IMR-90 (cell line): ENCODE results near the gene SMIM41. TPM values are rescaled to one million over a fixed set of nuclear protein-coding genes. Genes with fewer than 3 reads are reported as not detected.

Experiments used
- ATAC-seq: fragments of 200-7000 bp; cut with Tn5 transposase; 2 replicates; pipeline ENCODE4 v1.9.1; 2020; ENCODE audit warnings: low read depth, mild to moderate bottlenecking, moderate library complexity
- BruUV-seq: library from RNA; stranded (reverse); fragments of 400-500 nt; replicated peaks from 2 replicates; lab custom pipeline; 2021; lab: Mats Ljungman, UMichigan
- CTCF ChIA-PET: fragments of 300-600 bp; formaldehyde crosslinking; extraction: SDS; loops from one replicate; lab custom pipeline; 2021; ENCODE audit warnings: antibody characterized with exemption; lab: Yijun Ruan, JAX
- POLR2A ChIA-PET: fragments of 300-600 bp; sonication (Branson Sonifier 250); formaldehyde crosslinking; loops from one replicate; lab custom pipeline; 2022; ENCODE audit warnings: antibody characterized with exemption; ENCODE audit not compliant: unreplicated experiment; lab: Charles Lee
- DNase-seq: peaks from one replicate; pipeline ENCODE4 v3.0.0; 2013
- H2AFZ ChIP-seq: replicated peaks from 2 replicates; pipeline ENCODE3; 2013; ENCODE audit warnings: low read length, mild to moderate bottlenecking; ENCODE audit not compliant: poor library complexity
- H2AK5ac ChIP-seq: 2 replicates; pipeline ENCODE4 v1.6.1; 2013; ENCODE audit warnings: low read depth, low read length, inconsistent platforms
- H2AK9ac ChIP-seq: replicated peaks from 2 replicates; pipeline ENCODE3; 2013; ENCODE audit warnings: mild to moderate bottlenecking, low read depth, low read length, moderate library complexity; ENCODE audit not compliant: poor library complexity
- H2BK120ac ChIP-seq: 2 replicates; pipeline ENCODE4 v1.6.1; 2013; ENCODE audit warnings: low read depth, low read length, inconsistent platforms
- H2BK15ac ChIP-seq: 3 replicates; pipeline ENCODE4 v1.6.1; 2013; ENCODE audit warnings: low read depth, low read length, inconsistent platforms
- H2BK20ac ChIP-seq: 2 replicates; pipeline ENCODE4 v1.6.1; 2013; ENCODE audit warnings: low read depth, mild to moderate bottlenecking, inconsistent platforms, low read length, moderate library complexity
- H2BK5ac ChIP-seq: 2 replicates; pipeline ENCODE4 v1.6.1; 2013; ENCODE audit warnings: mild to moderate bottlenecking, low read depth, low read length, inconsistent platforms; ENCODE audit not compliant: poor library complexity, severe bottlenecking
- H3K14ac ChIP-seq: replicated peaks from 2 replicates; pipeline ENCODE4 v1.6.1; 2013; ENCODE audit warnings: low read depth, low read length, inconsistent platforms
- H3K18ac ChIP-seq: 2 replicates; pipeline ENCODE4 v1.6.1; 2013; ENCODE audit warnings: low read depth, low read length, control low read depth
- H3K23ac ChIP-seq: 2 replicates; pipeline ENCODE4 v1.6.1; 2013; ENCODE audit warnings: low read depth, low read length, inconsistent platforms
- H3K27ac ChIP-seq: 2 replicates; pipeline ENCODE4 v1.5.1; 2013; ENCODE audit warnings: mild to moderate bottlenecking, control low read depth, low read length; ENCODE audit not compliant: insufficient read depth
- H3K27me3 ChIP-seq: 2 replicates; pipeline ENCODE4 v1.6.1; 2013; ENCODE audit warnings: low read length; ENCODE audit not compliant: control insufficient read depth, insufficient read depth
- H3K36me3 ChIP-seq: 2 replicates; pipeline ENCODE4 v1.6.1; 2013; ENCODE audit warnings: low read length, mixed read lengths; ENCODE audit not compliant: control insufficient read depth, insufficient read depth
- H3K4ac ChIP-seq: 2 replicates; pipeline ENCODE4 v1.6.1; 2013; ENCODE audit warnings: low read depth, low read length, inconsistent platforms
- H3K4me1 ChIP-seq: 2 replicates; pipeline ENCODE4 v1.6.1; 2013; ENCODE audit warnings: low read length, mixed read lengths; ENCODE audit not compliant: control insufficient read depth, insufficient read depth
- H3K4me2 ChIP-seq: 2 replicates; pipeline ENCODE4 v1.6.1; 2013; ENCODE audit warnings: low read depth, mild to moderate bottlenecking, control low read depth, low read length, moderate library complexity
- H3K4me3 ChIP-seq: 2 replicates; pipeline ENCODE4 v1.5.1; 2013; ENCODE audit warnings: low read depth, mild to moderate bottlenecking, control low read depth, low read length, moderate library complexity; ENCODE audit not compliant: insufficient read depth
- H3K56ac ChIP-seq: 2 replicates; pipeline ENCODE4 v1.6.1; 2013; ENCODE audit warnings: low read length, inconsistent platforms; ENCODE audit not compliant: insufficient read depth; ENCODE audit errors: extremely low read depth
- H3K79me1 ChIP-seq, 2 experiments: 2 replicates each; pipeline ENCODE4 v1.6.1; 2013; ENCODE audit warnings: low read length in 2 of 2, inconsistent platforms in 1 of 2, low read depth in 1 of 2
- H3K9ac ChIP-seq: 2 replicates; pipeline ENCODE4 v1.6.1; 2013; ENCODE audit warnings: low read depth, low read length, control low read depth
- H3K9me1 ChIP-seq: 2 replicates; pipeline ENCODE4 v1.6.1; 2013; ENCODE audit warnings: low read length, inconsistent platforms; ENCODE audit not compliant: insufficient read depth
- H3K9me3 ChIP-seq: 2 replicates; pipeline ENCODE4 v1.6.1; 2013; ENCODE audit warnings: low read length; ENCODE audit not compliant: control insufficient read depth, insufficient read depth
- H4K20me1 ChIP-seq: 2 replicates; pipeline ENCODE4 v1.6.1; 2013; ENCODE audit warnings: low read length, inconsistent platforms; ENCODE audit not compliant: insufficient read depth
- H4K5ac ChIP-seq: 2 replicates; pipeline ENCODE4 v1.6.1; 2013; ENCODE audit warnings: mild to moderate bottlenecking, low read depth, low read length, control low read depth
- H4K8ac ChIP-seq, 2 experiments: 2 replicates each; pipeline ENCODE4 v1.6.1; 2013; ENCODE audit warnings: low read depth in 2 of 2, low read length in 2 of 2, control low read depth in 1 of 2, inconsistent platforms in 1 of 2
- H4K91ac ChIP-seq: 2 replicates; pipeline ENCODE4 v1.6.1; 2013; ENCODE audit warnings: low read depth, low read length, inconsistent platforms; ENCODE audit not compliant: insufficient read depth
- BHLHE40 ChIP-seq: fragments of 150-350 bp; IDR thresholded peaks from 2 replicates; pipeline ENCODE4 v1.6.1; 2016; ENCODE audit warnings: mild to moderate bottlenecking, low read depth, low read length
- CEBPB ChIP-seq: IDR thresholded peaks from 2 replicates; pipeline ENCODE4 v1.6.1; 2012; ENCODE audit warnings: low read depth, low read length, improper control_type of control experiment
- CHD1 ChIP-seq: IDR thresholded peaks from 2 replicates; pipeline ENCODE4 v1.6.1; 2012; ENCODE audit warnings: low read depth, low read length, improper control_type of control experiment
- FOS ChIP-seq: fragments of 150-350 bp; IDR thresholded peaks from 2 replicates; pipeline ENCODE4 v1.6.1; 2016; ENCODE audit warnings: low read depth, low read length
- MAFK ChIP-seq: IDR thresholded peaks from 2 replicates; pipeline ENCODE4 v1.6.1; 2012; ENCODE audit warnings: low read depth, low read length, improper control_type of control experiment
- MAZ ChIP-seq: IDR thresholded peaks from 2 replicates; pipeline ENCODE4 v1.6.1; 2012; ENCODE audit warnings: low read depth, mild to moderate bottlenecking, low read length, improper control_type of control experiment, moderate library complexity, borderline replicate concordance
- MXI1 ChIP-seq: IDR thresholded peaks from 2 replicates; pipeline ENCODE4 v1.6.1; 2012; ENCODE audit warnings: low read depth, mild to moderate bottlenecking, low read length, moderate library complexity, borderline replicate concordance
- NFE2L2 ChIP-seq: fragments of 150-350 bp; IDR thresholded peaks from 2 replicates; pipeline ENCODE4 v1.6.1; 2016; ENCODE audit warnings: low read depth, mild to moderate bottlenecking, low read length
- POLR2A ChIP-seq: IDR thresholded peaks from 2 replicates; pipeline ENCODE4 v1.6.1; 2012; ENCODE audit warnings: mild to moderate bottlenecking, low read depth, low read length
- RAD21 ChIP-seq: IDR thresholded peaks from 2 replicates; pipeline ENCODE4 v1.6.1; 2012; ENCODE audit warnings: low read length, improper control_type of control experiment
- RCOR1 ChIP-seq: IDR thresholded peaks from 2 replicates; pipeline ENCODE4 v1.6.1; 2012; ENCODE audit warnings: mild to moderate bottlenecking, low read length, improper control_type of control experiment; ENCODE audit not compliant: insufficient replicate concordance
- RFX5 ChIP-seq: IDR thresholded peaks from 2 replicates; pipeline ENCODE4 v1.8.0; 2012; ENCODE audit warnings: low read depth, mild to moderate bottlenecking, low read length, moderate library complexity
- SMC3 ChIP-seq: fragments of 150-350 bp; IDR thresholded peaks from 2 replicates; pipeline ENCODE4 v1.6.1; 2016; ENCODE audit warnings: low read depth, mild to moderate bottlenecking, antibody characterized with exemption, low read length, moderate library complexity
- USF2 ChIP-seq: fragments of 150-350 bp; IDR thresholded peaks from 2 replicates; pipeline ENCODE4 v1.6.1; 2017; ENCODE audit warnings: mild to moderate bottlenecking, antibody characterized with exemption, low read length, low read depth
- WGBS, 2 experiments: methylation state at CpG; one replicate each; pipeline versions ENCODE4 v1.1.5 to v1.1.7; 2013; ENCODE audit warnings: missing lambda C conversion rate in 2 of 2; ENCODE audit not compliant: insufficient read length in 1 of 2; ENCODE audit errors: extremely low coverage in 2 of 2; 5-methylcytosine and 5-hydroxymethylcytosine counted together
- dilution Hi-C: fragments of 300-500 bp; cut with HindIII; formaldehyde crosslinking; loops from one replicate; pipeline ENCODE4 v1.14.3; 2018; ENCODE audit warnings: low sequenced_read_pairs; ENCODE audit not compliant: unreplicated experiment
- in situ Hi-C: fragments of 300-500 bp; cut with MboI; formaldehyde crosslinking; loops from 3 replicates; pipeline ENCODE4 v1.14.3; 2019; ENCODE audit warnings: low sequenced_read_pairs, inconsistent platforms, mixed read lengths
- intact Hi-C: fragments of 100-400 bp; cut with micrococcal nuclease; formaldehyde crosslinking; loops from 2 replicates; pipeline ENCODE4 v1.10.0; 2022
- polyA plus RNA-seq, 3 experiments: library from polyadenylated mRNA; depleted of rRNA; stranded (reverse); fragments of >200 nt; gene quantifications; 2 replicates each; pipeline ENCODE4 v1.2.3, GENCODE V29; 2012; ENCODE audit warnings: low replicate concordance in 1 of 3
- total RNA-seq: library from RNA; depleted of rRNA; stranded (reverse); fragments of >200 nt; gene quantifications from 2 replicates; pipeline ENCODE4 v1.2.3, GENCODE V29; 2012
- TF ChIP-seq, protein P1 (sequence below): fragments of 150-350 bp; IDR thresholded peaks from 2 replicates; pipeline ENCODE4 v1.6.1; 2016; ENCODE audit warnings: low read depth, mild to moderate bottlenecking, low read length, moderate library complexity, borderline replicate concordance
- TF ChIP-seq, protein P2 (sequence below): conservative IDR thresholded peaks from 2 replicates; pipeline ENCODE4 v1.5.1; 2012; ENCODE audit warnings: mild to moderate bottlenecking, low read depth, low read length, improper control_type of control experiment

SMIM41 gene
- total and polyA plus RNA-seq, 2 of the 4 experiments (the other 2 are of a cell fraction) = not detected

DNA sequence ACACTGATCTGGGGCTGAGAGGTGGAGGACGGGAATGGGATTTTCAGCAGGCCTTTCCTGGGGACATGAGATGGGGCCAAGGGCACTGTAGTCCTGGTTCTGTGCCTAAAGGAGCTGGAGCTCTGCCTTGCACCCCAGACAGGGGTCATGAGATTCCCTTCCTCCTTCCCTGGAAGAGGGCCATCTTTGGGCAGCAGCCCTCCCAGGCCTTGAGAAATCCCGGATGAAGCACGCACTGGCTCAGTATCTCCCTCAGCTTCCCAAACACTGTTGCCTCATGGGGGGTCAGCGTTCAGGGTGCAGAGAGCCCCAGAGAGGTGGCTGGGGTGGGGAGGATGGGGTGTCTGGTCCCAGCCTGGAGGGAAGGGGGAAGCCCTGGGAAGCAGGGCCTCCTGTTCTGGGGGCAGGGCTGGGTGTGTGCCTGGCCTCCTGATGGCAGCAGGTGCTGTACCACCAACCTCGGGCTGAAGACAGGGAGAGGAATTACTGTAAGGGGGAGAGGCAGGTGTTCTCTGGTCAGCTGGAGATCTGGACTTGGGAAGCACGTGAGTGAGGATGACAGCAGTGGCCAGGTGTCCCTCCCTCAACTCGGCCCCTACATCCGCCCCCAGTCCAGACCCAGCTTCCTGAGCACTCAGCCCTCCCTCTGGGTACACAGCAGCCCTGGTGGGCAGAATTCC lies 36.7 kb upstream of the SMIM41 start:
- ChIA-PET CTCF (no interaction called here), POLR2A (no interaction called here)
- ATAC-seq (no peak), DNase-seq (no peak)
- Histone ChIP-seq H4K20me1 (peaks cover 38% of the 10 kb centered on the region), H3K79me1 (peaks cover 13 to 80% of the 10 kb centered on the region in 2 experiments; a peak in 3 of 4 replicates), H3K36me3 (peaks cover 3% of the 10 kb centered on the region; the same call in 1 of the 2 replicates), H4K8ac (no peak overlapping the region), H2BK5ac (no peak overlapping the region), H3K18ac (no peak overlapping the region), H3K9ac (no peak overlapping the region), H3K14ac (no peak overlapping the region), H2AFZ (no peak overlapping the region), H3K56ac (no peak overlapping the region), H3K9me3 (no peaks in the 10 kb centered on the region), H3K23ac (no peak overlapping the region), H2BK120ac (no peak overlapping the region), H3K27me3 (no peaks in the 10 kb centered on the region), H2BK20ac (no peak overlapping the region), H2AK9ac (no peak overlapping the region), H4K91ac (no peak overlapping the region), H3K4me1 (no peaks in the 10 kb centered on the region), H3K27ac (no peak overlapping the region), H4K5ac (no peak overlapping the region), H2AK5ac (no peak overlapping the region), H3K4me2 (no peak overlapping the region), H3K4ac (no peak overlapping the region), H3K4me3 (no peak overlapping the region), H3K9me1 (peaks cover 30% of the 10 kb centered on the region), H2BK15ac (no peak overlapping the region)
- WGBS, 2 experiments = 86% methylated on average over 1 of the region's 8 CpGs; no CpG with 5 or more reads in 1 of the 2 experiments
- no peak for TF ChIP-seq SMC3
- TF ChIP-seq NFE2L2 = no peak
- no peak for TF ChIP-seq CHD1
- no peak for TF ChIP-seq MAZ
- no peak for TF ChIP-seq RCOR1
- TF ChIP-seq, protein P1, sequence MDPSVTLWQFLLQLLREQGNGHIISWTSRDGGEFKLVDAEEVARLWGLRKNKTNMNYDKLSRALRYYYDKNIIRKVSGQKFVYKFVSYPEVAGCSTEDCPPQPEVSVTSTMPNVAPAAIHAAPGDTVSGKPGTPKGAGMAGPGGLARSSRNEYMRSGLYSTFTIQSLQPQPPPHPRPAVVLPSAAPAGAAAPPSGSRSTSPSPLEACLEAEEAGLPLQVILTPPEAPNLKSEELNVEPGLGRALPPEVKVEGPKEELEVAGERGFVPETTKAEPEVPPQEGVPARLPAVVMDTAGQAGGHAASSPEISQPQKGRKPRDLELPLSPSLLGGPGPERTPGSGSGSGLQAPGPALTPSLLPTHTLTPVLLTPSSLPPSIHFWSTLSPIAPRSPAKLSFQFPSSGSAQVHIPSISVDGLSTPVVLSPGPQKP = no peak
- no peak for TF ChIP-seq MXI1
- no peak for TF ChIP-seq RAD21
- TF ChIP-seq, protein P2, sequence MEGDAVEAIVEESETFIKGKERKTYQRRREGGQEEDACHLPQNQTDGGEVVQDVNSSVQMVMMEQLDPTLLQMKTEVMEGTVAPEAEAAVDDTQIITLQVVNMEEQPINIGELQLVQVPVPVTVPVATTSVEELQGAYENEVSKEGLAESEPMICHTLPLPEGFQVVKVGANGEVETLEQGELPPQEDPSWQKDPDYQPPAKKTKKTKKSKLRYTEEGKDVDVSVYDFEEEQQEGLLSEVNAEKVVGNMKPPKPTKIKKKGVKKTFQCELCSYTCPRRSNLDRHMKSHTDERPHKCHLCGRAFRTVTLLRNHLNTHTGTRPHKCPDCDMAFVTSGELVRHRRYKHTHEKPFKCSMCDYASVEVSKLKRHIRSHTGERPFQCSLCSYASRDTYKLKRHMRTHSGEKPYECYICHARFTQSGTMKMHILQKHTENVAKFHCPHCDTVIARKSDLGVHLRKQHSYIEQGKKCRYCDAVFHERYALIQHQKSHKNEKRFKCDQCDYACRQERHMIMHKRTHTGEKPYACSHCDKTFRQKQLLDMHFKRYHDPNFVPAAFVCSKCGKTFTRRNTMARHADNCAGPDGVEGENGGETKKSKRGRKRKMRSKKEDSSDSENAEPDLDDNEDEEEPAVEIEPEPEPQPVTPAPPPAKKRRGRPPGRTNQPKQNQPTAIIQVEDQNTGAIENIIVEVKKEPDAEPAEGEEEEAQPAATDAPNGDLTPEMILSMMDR = no peak
- TF ChIP-seq POLR2A = no peak
- no peak for TF ChIP-seq FOS
- no peak for TF ChIP-seq USF2
- TF ChIP-seq RFX5 = no peak
- no peak for TF ChIP-seq CEBPB
- TF ChIP-seq MAFK = no peak
- no peak for TF ChIP-seq BHLHE40
- intact Hi-C loops (no loop called here), in situ Hi-C loops (no loop called here), dilution Hi-C loops (no loop called here)
- BruUV-seq = no TSS peak
